ENCODE data around the gene LRRC72.

GRCh38 chr7:16609842-16610450 is 83.3 kb downstream of the LRRC72 start:
- TF ChIP-seq CTCF (conservative IDR thresholded peaks at IDR 0.05 in 1 of 2, IDR thresholded peaks at IDR 0.05 in 1 of 2; ENCODE audit: low read depth in 1 of 2, low read length in 2 of 2) (no peak), EZH2 (IDR thresholded peaks at IDR 0.05; ENCODE audit: low read length, missing control alignments) (no peak)

Measured in fibroblast of lung (primary cell).